NCI-H1105 (cell line): ENCODE results near the gene PUSL1.

Source experiments
- DNase-seq: peaks from one replicate; lab custom pipeline; 2025; lab: John Stamatoyannopoulos, UW

The PUSL1 gene

GRCh38 chr1:1307923-1308755 lies at the start of gene PUSL1, which contains the start of gene ACAP3:
Gene PUSL1, plus strand, starts transcription at chr1:1308597. Its CDS starts 47 bp downstream, at chr1:1308644.
Gene ACAP3, minus strand, starts transcription at chr1:1307930. Its CDS starts 115 bp downstream, at chr1:1307815.
- peak; percentile 83 for DNase-seq

GRCh38 chr1:1259119-1259488 lies 49.3 kb upstream of the PUSL1 start:
- no peak for DNase-seq

- DNase-seq: no peak
Measured at GRCh38 chr1:1259540-1259939, 48.9 kb upstream of the PUSL1 start.

GRCh38 chr1:1259951-1260600 lies 48.3 kb upstream of the PUSL1 start:
- DNase-seq: no peak

GRCh38 chr1:1260843-1261560 lies 47.4 kb upstream of the PUSL1 start:
- DNase-seq: no peak

GRCh38 chr1:1262071-1262470 lies 46.3 kb upstream of the PUSL1 start:
- DNase-seq: no peak

GRCh38 chr1:1262758-1263157 lies 45.6 kb upstream of the PUSL1 start:
- DNase-seq: no peak

GRCh38 chr1:1264026-1264425 lies 44.4 kb upstream of the PUSL1 start:
- no peak for DNase-seq

- no peak for DNase-seq
Measured at GRCh38 chr1:1264868-1265272, 43.5 kb upstream of the PUSL1 start.

- DNase-seq: no peak
Measured at GRCh38 chr1:1267488-1268283, 40.7 kb upstream of the PUSL1 start.

- DNase-seq: no peak
Measured at GRCh38 chr1:1268284-1268682, 40.1 kb upstream of the PUSL1 start.

GRCh38 chr1:1270813-1271212 lies 37.6 kb upstream of the PUSL1 start:
- DNase-seq: no peak

- no peak for DNase-seq
Measured at GRCh38 chr1:1272341-1273208, 35.8 kb upstream of the PUSL1 start.

- DNase-seq: no peak
Measured at GRCh38 chr1:1273209-1273511, 35.2 kb upstream of the PUSL1 start.

GRCh38 chr1:1273512-1274298 lies 34.7 kb upstream of the PUSL1 start, which contains the start of gene UBE2J2:
Gene UBE2J2, minus strand, starts transcription at chr1:1273854. Its CDS starts 5,862 bp downstream, at chr1:1267992.
- DNase-seq: peak; percentile 85

GRCh38 chr1:1274299-1274930 lies 34.0 kb upstream of the PUSL1 start:
- no peak for DNase-seq

GRCh38 chr1:1274931-1275431 lies 33.4 kb upstream of the PUSL1 start:
- no peak for DNase-seq

GRCh38 chr1:1275836-1276235 lies 32.6 kb upstream of the PUSL1 start:
- no peak for DNase-seq

- no peak for DNase-seq
Measured at GRCh38 chr1:1278620-1279019, 29.8 kb upstream of the PUSL1 start.

GRCh38 chr1:1279028-1279427 lies 29.4 kb upstream of the PUSL1 start:
- no peak for DNase-seq
